K562 (cell line): Measurements from ENCODE around the gene KEL. TPM values are rescaled to one million over a fixed set of nuclear protein-coding genes. Genes with fewer than 3 reads are reported as not detected.

Source experiments
- polyA plus RNA-seq, 8 experiments: library from polyadenylated mRNA; depleted of rRNA in 4 of 8; stranded (reverse) in 5 of 8; unstranded in 3 of 8; fragments of >200 nt; fragmentation: Nextera tagmentation in 2 of 8; fragmentation: Illumina TruSeq in 1 of 8; extraction: Ambion mirVana in 2 of 8; extraction: Trizol in 1 of 8; gene quantifications; 2 replicates each; pipeline versions ENCODE4 v1.2.1 to v1.2.3, GENCODE V29; 2011 to 2014; ENCODE audit warnings: inconsistent platforms in 1 of 8, missing spikeins in 1 of 8
- total RNA-seq, 7 experiments: library from RNA; depleted of rRNA in 6 of 7; stranded (reverse); fragments of >200 nt in 6 of 7; fragmentation: Illumina TruSeq in 2 of 7; extraction: Trizol in 2 of 7; gene quantifications; 2 replicates each; pipeline versions ENCODE4 v1.2.1 to v1.2.3, GENCODE V29; 2011 to 2021; ENCODE audit warnings: low replicate concordance in 1 of 7

KEL gene
- total and polyA plus RNA-seq, 9 of the 15 experiments (the other 6 are each of a cell fraction or from before 2014, with no cell fraction given) = 9.0 to 47.4 (median 22.2) TPM

Other genes starting within 250 kb of the KEL start
Only the 7 nearest of the 10 such genes appear.
- 10.4 and 11.3 TPM in 2 replicates for gene EPHB6, start 107.3 kb downstream of the KEL start, total RNA-seq (2014; rRNA removed)
- gene EPHB6, start 107.3 kb downstream of the KEL start, total RNA-seq (2014; rRNA removed; fragmentation: Illumina TruSeq; extraction: Trizol) = 4.1 and 4.3 TPM in 2 replicates
- 1.5 and 2.1 TPM in 2 replicates for gene EPHB6, start 107.3 kb downstream of the KEL start, total RNA-seq (2015; rRNA removed; fragmentation: Illumina TruSeq; extraction: Trizol)
- 13.2 and 19.1 TPM in 2 replicates for gene EPHB6, start 107.3 kb downstream of the KEL start, total RNA-seq (2021)
- 108 and 123 TPM in 2 replicates for gene EPHB6, start 107.3 kb downstream of the KEL start, polyA plus RNA-seq (2011; rRNA removed)
- 7.6 and 10.7 TPM in 2 replicates for gene EPHB6, start 107.3 kb downstream of the KEL start, polyA plus RNA-seq (2014; fragmentation: Illumina TruSeq; extraction: Trizol)
- 1 to 10 TPM; 1.4 to 2.5 TPM for gene EPHB6, start 107.3 kb downstream of the KEL start, polyA plus RNA-seq (2014; fragmentation: Nextera tagmentation; extraction: Ambion mirVana)
- 12.0 and 16.3 TPM in 2 replicates for gene EPHB6, start 107.3 kb downstream of the KEL start, polyA plus RNA-seq (2014; rRNA removed)
- gene TRPV6, start 76.6 kb downstream of the KEL start, total RNA-seq (2014; rRNA removed) = 0.04 and 0.36 TPM in 2 replicates
- 0.11 and 0.51 TPM in 2 replicates for gene TRPV6, start 76.6 kb downstream of the KEL start, total RNA-seq (2014; rRNA removed; fragmentation: Illumina TruSeq; extraction: Trizol)
- 0.04 and 0.11 TPM in 2 replicates for gene TRPV6, start 76.6 kb downstream of the KEL start, total RNA-seq (2015; rRNA removed; fragmentation: Illumina TruSeq; extraction: Trizol)
- 0.18 and 0.81 TPM in 2 replicates for gene TRPV6, start 76.6 kb downstream of the KEL start, total RNA-seq (2021)
- gene TRPV6, start 76.6 kb downstream of the KEL start, polyA plus RNA-seq (2011; rRNA removed) = 0.08 and 0.37 TPM in 2 replicates
- gene TRPV6, start 76.6 kb downstream of the KEL start, polyA plus RNA-seq (2014; fragmentation: Illumina TruSeq; extraction: Trizol) = 0.25 and 0.26 TPM in 2 replicates
- under 1 TPM; 0.04 to 0.06 TPM for gene TRPV6, start 76.6 kb downstream of the KEL start, polyA plus RNA-seq (2014; fragmentation: Nextera tagmentation; extraction: Ambion mirVana)
- 0.22 and 0.32 TPM in 2 replicates for gene TRPV6, start 76.6 kb downstream of the KEL start, polyA plus RNA-seq (2014; rRNA removed)
- not detected in 2 replicates for gene TRPV5, start 28.6 kb downstream of the KEL start, total RNA-seq (2014; rRNA removed)
- not detected in 2 replicates for gene TRPV5, start 28.6 kb downstream of the KEL start, total RNA-seq (2014; rRNA removed; fragmentation: Illumina TruSeq; extraction: Trizol)
- gene TRPV5, start 28.6 kb downstream of the KEL start, total RNA-seq (2015; rRNA removed; fragmentation: Illumina TruSeq; extraction: Trizol) = not detected in 2 replicates
- gene TRPV5, start 28.6 kb downstream of the KEL start, total RNA-seq (2021) = not detected in 2 replicates
- 0.12 TPM in 1 of 2 replicates, not detected in the other for gene TRPV5, start 28.6 kb downstream of the KEL start, polyA plus RNA-seq (2011; rRNA removed)
- gene TRPV5, start 28.6 kb downstream of the KEL start, polyA plus RNA-seq (2014; fragmentation: Illumina TruSeq; extraction: Trizol) = 0.04 TPM in 1 of 2 replicates, not detected in the other
- gene TRPV5, start 28.6 kb downstream of the KEL start, polyA plus RNA-seq (2014; fragmentation: Nextera tagmentation; extraction: Ambion mirVana) = not detected
- not detected in 2 replicates for gene TRPV5, start 28.6 kb downstream of the KEL start, polyA plus RNA-seq (2014; rRNA removed)
- not detected in 2 replicates for gene LLCFC1, start 22.9 kb downstream of the KEL start, total RNA-seq (2014; rRNA removed)
- not detected in 2 replicates for gene LLCFC1, start 22.9 kb downstream of the KEL start, total RNA-seq (2014; rRNA removed; fragmentation: Illumina TruSeq; extraction: Trizol)
- gene LLCFC1, start 22.9 kb downstream of the KEL start, total RNA-seq (2015; rRNA removed; fragmentation: Illumina TruSeq; extraction: Trizol) = not detected in 2 replicates
- not detected in 2 replicates for gene LLCFC1, start 22.9 kb downstream of the KEL start, total RNA-seq (2021)
- gene LLCFC1, start 22.9 kb downstream of the KEL start, polyA plus RNA-seq (2011; rRNA removed) = not detected in 2 replicates
- not detected in 2 replicates for gene LLCFC1, start 22.9 kb downstream of the KEL start, polyA plus RNA-seq (2014; fragmentation: Illumina TruSeq; extraction: Trizol)
- gene LLCFC1, start 22.9 kb downstream of the KEL start, polyA plus RNA-seq (2014; fragmentation: Nextera tagmentation; extraction: Ambion mirVana) = not detected
- gene LLCFC1, start 22.9 kb downstream of the KEL start, polyA plus RNA-seq (2014; rRNA removed) = not detected in 2 replicates
- not detected in 2 replicates for gene OR9A2, start 64.8 kb upstream of the KEL start, total RNA-seq (2014; rRNA removed)
- gene OR9A2, start 64.8 kb upstream of the KEL start, total RNA-seq (2014; rRNA removed; fragmentation: Illumina TruSeq; extraction: Trizol) = not detected in 2 replicates
- gene OR9A2, start 64.8 kb upstream of the KEL start, total RNA-seq (2015; rRNA removed; fragmentation: Illumina TruSeq; extraction: Trizol) = not detected in 2 replicates
- not detected in 2 replicates for gene OR9A2, start 64.8 kb upstream of the KEL start, total RNA-seq (2021)
- gene OR9A2, start 64.8 kb upstream of the KEL start, polyA plus RNA-seq (2011; rRNA removed) = not detected in 2 replicates
- gene OR9A2, start 64.8 kb upstream of the KEL start, polyA plus RNA-seq (2014; fragmentation: Illumina TruSeq; extraction: Trizol) = not detected in 2 replicates
- gene OR9A2, start 64.8 kb upstream of the KEL start, polyA plus RNA-seq (2014; fragmentation: Nextera tagmentation; extraction: Ambion mirVana) = not detected
- not detected in 2 replicates for gene OR9A2, start 64.8 kb upstream of the KEL start, polyA plus RNA-seq (2014; rRNA removed)
- gene OR6V1, start 90.0 kb upstream of the KEL start, total RNA-seq (2014; rRNA removed) = not detected in 2 replicates
- not detected in 2 replicates for gene OR6V1, start 90.0 kb upstream of the KEL start, total RNA-seq (2014; rRNA removed; fragmentation: Illumina TruSeq; extraction: Trizol)
- not detected in 2 replicates for gene OR6V1, start 90.0 kb upstream of the KEL start, total RNA-seq (2015; rRNA removed; fragmentation: Illumina TruSeq; extraction: Trizol)
- gene OR6V1, start 90.0 kb upstream of the KEL start, total RNA-seq (2021) = not detected in 2 replicates
- gene OR6V1, start 90.0 kb upstream of the KEL start, polyA plus RNA-seq (2011; rRNA removed) = not detected in 2 replicates
- gene OR6V1, start 90.0 kb upstream of the KEL start, polyA plus RNA-seq (2014; fragmentation: Illumina TruSeq; extraction: Trizol) = not detected in 2 replicates
- gene OR6V1, start 90.0 kb upstream of the KEL start, polyA plus RNA-seq (2014; fragmentation: Nextera tagmentation; extraction: Ambion mirVana) = not detected
- not detected in 2 replicates for gene OR6V1, start 90.0 kb upstream of the KEL start, polyA plus RNA-seq (2014; rRNA removed)
- not detected in 2 replicates for gene PIP, start 169.7 kb upstream of the KEL start, total RNA-seq (2014; rRNA removed)
- gene PIP, start 169.7 kb upstream of the KEL start, total RNA-seq (2014; rRNA removed; fragmentation: Illumina TruSeq; extraction: Trizol) = not detected in 2 replicates
- gene PIP, start 169.7 kb upstream of the KEL start, total RNA-seq (2015; rRNA removed; fragmentation: Illumina TruSeq; extraction: Trizol) = not detected in 2 replicates
- gene PIP, start 169.7 kb upstream of the KEL start, total RNA-seq (2021) = not detected in 2 replicates
- gene PIP, start 169.7 kb upstream of the KEL start, polyA plus RNA-seq (2011; rRNA removed) = not detected in 2 replicates
- gene PIP, start 169.7 kb upstream of the KEL start, polyA plus RNA-seq (2014; fragmentation: Illumina TruSeq; extraction: Trizol) = not detected in 2 replicates
- not detected for gene PIP, start 169.7 kb upstream of the KEL start, polyA plus RNA-seq (2014; fragmentation: Nextera tagmentation; extraction: Ambion mirVana)
- gene PIP, start 169.7 kb upstream of the KEL start, polyA plus RNA-seq (2014; rRNA removed) = not detected in 2 replicates